Ishikawa (cell line): Measurements from ENCODE around the gene ZNF609.
A peak's percentile ranks its signal among the peaks of the same experiment; 100 is the strongest.

Source experiments
- CEBPB ChIP-seq: IDR thresholded peaks from 2 replicates; pipeline ENCODE4 v1.6.1; 2012
- CREB1 ChIP-seq: IDR thresholded peaks from 2 replicates; pipeline ENCODE4 v1.6.1; 2012; ENCODE audit warnings: low read depth
- EGR1 ChIP-seq: IDR thresholded peaks from 2 replicates; pipeline ENCODE4 v1.6.1; 2012
- EP300 ChIP-seq: IDR thresholded peaks from 2 replicates; pipeline ENCODE4 v1.6.1; 2012; ENCODE audit warnings: borderline replicate concordance
- FOXM1 ChIP-seq: IDR thresholded peaks from 2 replicates; pipeline ENCODE4 v1.6.1; 2012; ENCODE audit warnings: low read depth, borderline replicate concordance
- NFIC ChIP-seq: IDR thresholded peaks from 2 replicates; pipeline ENCODE4 v1.6.1; 2012
- RAD21 ChIP-seq: IDR thresholded peaks from 2 replicates; pipeline ENCODE4 v1.6.1; 2012; ENCODE audit warnings: low read depth
- TAF1 ChIP-seq: IDR thresholded peaks from 2 replicates; pipeline ENCODE4 v1.6.1; 2012; ENCODE audit warnings: low read depth, mild to moderate bottlenecking
- TCF12 ChIP-seq: IDR thresholded peaks from 2 replicates; pipeline ENCODE4 v1.6.1; 2012; ENCODE audit warnings: low read depth
- TEAD4 ChIP-seq: IDR thresholded peaks from 2 replicates; pipeline ENCODE4 v1.6.1; 2012
- YY1 ChIP-seq: IDR thresholded peaks from 2 replicates; pipeline ENCODE4 v1.6.1; 2012; ENCODE audit warnings: low read depth
- ZBTB7A ChIP-seq: IDR thresholded peaks from 2 replicates; pipeline ENCODE4 v1.6.1; 2012; ENCODE audit warnings: low read depth
- TF ChIP-seq, protein P1 (sequence below): IDR thresholded peaks from 2 replicates; pipeline ENCODE4 v1.6.1; 2012; ENCODE audit warnings: low read depth, mild to moderate bottlenecking
- TF ChIP-seq, protein P2 (sequence below): IDR thresholded peaks from 2 replicates; pipeline ENCODE4 v1.6.1; 2012
- TF ChIP-seq, protein P3 (sequence below): IDR thresholded peaks from 2 replicates; pipeline ENCODE4 v1.6.1; 2012

Gene ZNF609

DNA sequence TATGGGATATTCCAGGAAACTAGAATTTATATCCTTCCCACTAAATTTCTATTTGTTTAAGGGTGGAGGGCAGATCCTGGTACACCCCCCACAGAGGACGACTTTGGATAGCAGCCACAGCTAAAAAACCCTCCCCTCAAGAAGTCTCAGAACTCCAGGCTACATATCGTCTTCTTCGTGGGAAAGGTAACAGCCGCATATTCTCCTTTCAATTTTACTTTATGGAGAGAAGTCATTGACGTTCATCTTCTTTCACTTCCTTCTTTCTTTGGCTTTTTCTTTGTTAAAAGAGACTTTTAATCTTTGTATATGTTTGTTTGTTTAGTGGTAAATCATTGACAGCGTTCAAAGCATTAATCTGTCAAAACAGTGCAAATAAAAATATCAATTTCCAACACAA lies 36.4 kb upstream of the ZNF609 start:
- TF ChIP-seq TCF12: no peak

DNA sequence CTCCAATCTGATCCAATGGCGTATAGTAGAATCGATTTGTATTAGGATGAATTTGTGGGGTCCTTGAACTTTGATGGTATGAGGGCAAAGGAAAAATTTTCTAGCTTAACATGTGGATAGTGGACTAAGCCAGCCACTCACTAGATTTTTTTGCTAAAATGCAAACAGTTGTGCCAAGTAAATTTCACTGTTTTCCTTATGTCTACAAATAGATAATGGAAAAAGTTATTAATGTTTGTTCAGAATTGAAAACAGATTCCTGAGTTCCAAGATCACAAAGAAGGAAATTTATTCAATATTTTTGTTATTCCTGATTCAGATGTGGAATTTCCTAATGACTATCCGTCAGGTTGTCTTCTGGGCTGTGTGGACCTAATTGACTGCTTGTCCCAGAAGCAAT lies 35.2 kb upstream of the ZNF609 start:
- no peak for TF ChIP-seq TCF12
- TF ChIP-seq, protein P1, sequence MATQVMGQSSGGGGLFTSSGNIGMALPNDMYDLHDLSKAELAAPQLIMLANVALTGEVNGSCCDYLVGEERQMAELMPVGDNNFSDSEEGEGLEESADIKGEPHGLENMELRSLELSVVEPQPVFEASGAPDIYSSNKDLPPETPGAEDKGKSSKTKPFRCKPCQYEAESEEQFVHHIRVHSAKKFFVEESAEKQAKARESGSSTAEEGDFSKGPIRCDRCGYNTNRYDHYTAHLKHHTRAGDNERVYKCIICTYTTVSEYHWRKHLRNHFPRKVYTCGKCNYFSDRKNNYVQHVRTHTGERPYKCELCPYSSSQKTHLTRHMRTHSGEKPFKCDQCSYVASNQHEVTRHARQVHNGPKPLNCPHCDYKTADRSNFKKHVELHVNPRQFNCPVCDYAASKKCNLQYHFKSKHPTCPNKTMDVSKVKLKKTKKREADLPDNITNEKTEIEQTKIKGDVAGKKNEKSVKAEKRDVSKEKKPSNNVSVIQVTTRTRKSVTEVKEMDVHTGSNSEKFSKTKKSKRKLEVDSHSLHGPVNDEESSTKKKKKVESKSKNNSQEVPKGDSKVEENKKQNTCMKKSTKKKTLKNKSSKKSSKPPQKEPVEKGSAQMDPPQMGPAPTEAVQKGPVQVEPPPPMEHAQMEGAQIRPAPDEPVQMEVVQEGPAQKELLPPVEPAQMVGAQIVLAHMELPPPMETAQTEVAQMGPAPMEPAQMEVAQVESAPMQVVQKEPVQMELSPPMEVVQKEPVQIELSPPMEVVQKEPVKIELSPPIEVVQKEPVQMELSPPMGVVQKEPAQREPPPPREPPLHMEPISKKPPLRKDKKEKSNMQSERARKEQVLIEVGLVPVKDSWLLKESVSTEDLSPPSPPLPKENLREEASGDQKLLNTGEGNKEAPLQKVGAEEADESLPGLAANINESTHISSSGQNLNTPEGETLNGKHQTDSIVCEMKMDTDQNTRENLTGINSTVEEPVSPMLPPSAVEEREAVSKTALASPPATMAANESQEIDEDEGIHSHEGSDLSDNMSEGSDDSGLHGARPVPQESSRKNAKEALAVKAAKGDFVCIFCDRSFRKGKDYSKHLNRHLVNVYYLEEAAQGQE: no peak
- TF ChIP-seq TEAD4: no peak
- no peak for TF ChIP-seq ZBTB7A
- TF ChIP-seq RAD21: no peak
- TF ChIP-seq EGR1: no peak
- TF ChIP-seq, protein P2, sequence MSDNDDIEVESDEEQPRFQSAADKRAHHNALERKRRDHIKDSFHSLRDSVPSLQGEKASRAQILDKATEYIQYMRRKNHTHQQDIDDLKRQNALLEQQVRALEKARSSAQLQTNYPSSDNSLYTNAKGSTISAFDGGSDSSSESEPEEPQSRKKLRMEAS: no peak
- TF ChIP-seq, protein P3, sequence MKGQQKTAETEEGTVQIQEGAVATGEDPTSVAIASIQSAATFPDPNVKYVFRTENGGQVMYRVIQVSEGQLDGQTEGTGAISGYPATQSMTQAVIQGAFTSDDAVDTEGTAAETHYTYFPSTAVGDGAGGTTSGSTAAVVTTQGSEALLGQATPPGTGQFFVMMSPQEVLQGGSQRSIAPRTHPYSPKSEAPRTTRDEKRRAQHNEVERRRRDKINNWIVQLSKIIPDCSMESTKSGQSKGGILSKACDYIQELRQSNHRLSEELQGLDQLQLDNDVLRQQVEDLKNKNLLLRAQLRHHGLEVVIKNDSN: no peak
- no peak for TF ChIP-seq FOXM1
- TF ChIP-seq NFIC: no peak
- TF ChIP-seq YY1: no peak
- TF ChIP-seq EP300: no peak
- no peak for TF ChIP-seq CEBPB
- no peak for TF ChIP-seq CREB1

DNA sequence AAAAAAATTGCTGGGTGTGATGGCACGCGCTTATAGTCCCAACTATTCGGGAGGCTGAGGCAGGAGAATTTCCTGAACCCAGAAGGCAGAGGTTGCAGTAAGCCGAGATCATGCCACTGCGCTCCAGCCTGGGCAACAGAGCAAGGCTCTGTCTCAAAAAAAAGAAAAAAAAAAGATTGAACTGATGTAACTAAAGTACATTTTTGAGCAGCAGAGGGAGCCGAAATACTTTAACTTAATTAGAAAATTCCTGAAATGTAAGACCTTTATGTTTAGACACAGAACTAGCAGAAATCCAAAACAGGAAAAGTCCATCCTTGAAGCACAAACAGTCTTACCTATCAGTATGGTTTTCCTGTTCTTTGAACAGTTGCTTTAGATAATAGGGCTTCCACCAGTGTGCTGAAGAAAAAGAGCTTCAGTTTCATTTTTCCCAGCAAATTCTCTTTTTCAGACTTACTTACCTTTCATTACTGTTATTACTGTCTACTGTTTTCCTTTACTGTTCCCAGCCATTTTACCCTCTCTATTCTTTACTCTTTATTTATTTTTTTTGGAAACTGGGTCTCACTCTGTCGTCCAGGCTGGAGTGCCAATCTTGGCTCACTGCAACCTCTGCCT lies 33.4 kb upstream of the ZNF609 start:
- TF ChIP-seq RAD21: peak; percentile 43
- no peak for TF ChIP-seq TEAD4
- no peak for TF ChIP-seq EGR1
- TF ChIP-seq, protein P1: no peak
- TF ChIP-seq CREB1: no peak

DNA sequence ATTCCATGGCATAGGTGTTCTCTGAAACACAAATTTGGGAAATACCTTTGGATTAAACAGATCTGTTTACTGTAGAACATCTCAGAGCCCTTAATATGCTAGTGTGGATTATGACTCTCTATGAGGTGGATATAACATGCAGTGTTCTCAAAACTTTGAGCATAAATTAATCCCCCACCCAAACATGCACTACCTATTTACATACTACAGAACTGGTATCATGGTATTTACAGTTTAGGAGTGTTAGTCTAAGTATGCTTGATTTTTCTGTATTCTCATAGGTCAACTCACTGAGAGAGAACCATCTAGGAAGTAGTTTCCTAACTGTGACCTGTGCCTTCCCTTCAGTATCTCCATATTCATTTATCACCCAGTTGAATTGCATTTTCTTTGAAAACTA lies 30.9 kb upstream of the ZNF609 start:
- TF ChIP-seq, protein P1: no peak
- TF ChIP-seq CEBPB (no peak), EP300 (no peak), FOXM1 (no peak), TAF1 (no peak), YY1 (no peak), ZBTB7A (no peak), RAD21 (no peak)
- TF ChIP-seq, protein P2: no peak
- TF ChIP-seq, protein P3: no peak

DNA sequence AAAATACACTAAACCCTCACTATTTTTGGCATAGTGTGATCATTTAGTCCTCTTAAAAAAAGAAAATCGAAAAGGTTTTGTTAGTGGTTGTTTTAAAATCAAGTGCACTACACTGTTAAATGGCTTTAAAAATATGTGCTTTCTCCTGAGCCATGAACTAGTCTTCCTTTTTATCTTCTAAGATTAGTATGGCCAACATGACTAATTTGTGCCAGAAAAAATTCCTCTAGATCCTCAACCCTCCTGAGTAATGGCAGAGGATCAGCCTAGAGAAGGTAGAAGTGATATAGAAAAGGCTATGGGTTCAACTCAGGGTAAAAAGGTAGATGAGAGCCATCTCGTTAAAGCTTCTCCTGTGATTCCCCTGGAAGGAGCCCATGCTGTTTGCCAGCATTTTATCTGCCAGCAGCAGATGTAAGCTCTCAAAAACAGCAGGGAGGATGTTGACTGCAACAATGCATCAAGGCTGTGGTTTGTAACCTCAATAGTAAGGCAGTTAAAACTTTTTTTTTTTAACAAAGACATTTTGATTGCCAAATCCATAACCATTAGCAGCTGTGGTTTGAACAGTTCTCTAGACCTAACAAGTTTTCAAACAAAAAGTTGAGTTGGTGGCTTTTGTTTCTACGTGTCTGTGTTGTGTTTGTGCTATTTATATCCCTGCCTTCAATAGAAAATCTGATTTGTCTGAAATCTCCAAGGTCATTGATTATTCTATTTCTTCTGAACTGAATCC lies 30.2 kb upstream of the ZNF609 start:
- no peak for TF ChIP-seq EGR1
- TF ChIP-seq, protein P1: no peak
